Tibial artery (tissue), 4 donors: ENCODE data around the gene MINDY2.
"Not testable (repeated sequence)": the region's sequence is repeated elsewhere in the genome, so short reads cannot be mapped to it uniquely, and the experiment has no call there.

Source experiments
- DNase-seq, 2 donors: peaks; one replicate each; pipeline ENCODE4 v3.0.0-alpha.2; 2019
- H3K27ac ChIP-seq, 2 donors: fragments of 200-600 bp; sonication (generic) in 1 of 2; 1 replicate in 1 of 2; 2 replicates in 1 of 2; pipeline ENCODE4 v1.5.1; 2018 to 2019; ENCODE audit warnings: mild to moderate bottlenecking in 1 of 2
- H3K27me3 ChIP-seq, 2 donors: fragments of 200-600 bp; sonication (generic) in 1 of 2; one replicate each; pipeline versions ENCODE4 v1.5.1 to v1.6.0; 2016 to 2019
- H3K36me3 ChIP-seq, 3 donors: fragments of 200-600 bp; sonication (generic) in 2 of 3; one replicate each; pipeline ENCODE4 v1.5.1; 2016 to 2019; ENCODE audit warnings: mild to moderate bottlenecking in 2 of 3
- H3K4me1 ChIP-seq, 4 donors: fragments of 200-600 bp; sonication (generic) in 2 of 4; 1 replicate in 3 of 4; 2 replicates in 1 of 4; pipeline ENCODE4 v1.5.1; 2016 to 2019
- H3K4me3 ChIP-seq, 2 donors: fragments of 200-600 bp; sonication (generic) in 1 of 2; 1 replicate in 1 of 2; 2 replicates in 1 of 2; pipeline ENCODE4 v1.5.1; 2018 to 2019; ENCODE audit warnings: mild to moderate bottlenecking in 2 of 2
- H3K9me3 ChIP-seq, 3 donors: fragments of 200-600 bp; sonication (generic) in 1 of 3; one replicate each; pipeline ENCODE4 v1.5.1; 2016 to 2019
- CTCF ChIP-seq, 2 experiments: fragments of 200-600 bp in 1 of 2; fragments of 450-650 bp in 1 of 2; IDR thresholded peaks; one replicate each; pipeline ENCODE4 v1.5.1; 2017 to 2019; ENCODE audit warnings: antibody characterized with exemption in 2 of 2, mild to moderate bottlenecking in 1 of 2, moderate library complexity in 1 of 2
- intact Hi-C: fragments of 100-400 bp; cut with DNase I; formaldehyde crosslinking; loops from one replicate; pipeline ENCODE4 v1.15.0; 2023; ENCODE audit warnings: low total_unique reads

The MINDY2 gene

DNA sequence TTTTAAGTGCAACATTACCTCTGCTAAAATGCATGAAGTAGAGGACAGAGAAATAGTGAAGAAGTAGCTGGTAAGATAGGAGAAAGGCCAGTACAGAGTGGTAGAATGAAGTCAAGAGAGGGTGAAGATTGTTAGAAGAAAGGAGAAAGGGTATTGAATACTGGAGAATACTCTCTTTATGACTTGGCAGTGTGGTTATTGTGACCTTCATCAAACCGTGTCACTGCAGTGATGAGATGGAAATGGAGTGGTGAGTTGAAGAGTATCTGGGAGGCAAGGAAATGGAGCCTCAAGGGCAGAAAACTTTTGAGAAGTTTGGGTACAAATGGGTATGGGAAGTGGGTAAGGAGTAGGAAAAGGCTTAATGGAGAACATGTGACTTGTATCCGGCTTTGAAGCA lies 24.7 kb downstream of the MINDY2 start:
- no peak overlapping the region for H3K4me3 ChIP-seq
- H3K27ac ChIP-seq, result no peak overlapping the region
- DNase-seq, result no peak
- H3K27me3 ChIP-seq, result no peaks in the 10 kb centered on the region
- no peak for TF ChIP-seq CTCF (IDR thresholded peaks at IDR 0.05)
- H3K9me3 ChIP-seq, result no peaks in the 10 kb centered on the region
- H3K36me3 ChIP-seq, result no peaks in the 10 kb centered on the region
- H3K4me1 ChIP-seq, result peaks cover 0 to 4% (median 0%) of the 10 kb centered on the region in 4 donors
- intact Hi-C loops, result no loop called here

GRCh38 chr15:58797505-58797904 lies 26.4 kb downstream of the MINDY2 start:
- peaks cover 0 to 4% (median 0%) of the 10 kb centered on the region in 4 donors for H3K4me1 ChIP-seq
- no peaks in the 10 kb centered on the region for H3K36me3 ChIP-seq
- no peak overlapping the region for H3K27ac ChIP-seq
- H3K27me3 ChIP-seq, result no peaks in the 10 kb centered on the region
- intact Hi-C loops, result no loop called here
- no peak overlapping the region for H3K4me3 ChIP-seq
- DNase-seq, result no peak
- TF ChIP-seq CTCF (IDR thresholded peaks at IDR 0.05), result no peak
- H3K9me3 ChIP-seq, result no peaks in the 10 kb centered on the region

DNA sequence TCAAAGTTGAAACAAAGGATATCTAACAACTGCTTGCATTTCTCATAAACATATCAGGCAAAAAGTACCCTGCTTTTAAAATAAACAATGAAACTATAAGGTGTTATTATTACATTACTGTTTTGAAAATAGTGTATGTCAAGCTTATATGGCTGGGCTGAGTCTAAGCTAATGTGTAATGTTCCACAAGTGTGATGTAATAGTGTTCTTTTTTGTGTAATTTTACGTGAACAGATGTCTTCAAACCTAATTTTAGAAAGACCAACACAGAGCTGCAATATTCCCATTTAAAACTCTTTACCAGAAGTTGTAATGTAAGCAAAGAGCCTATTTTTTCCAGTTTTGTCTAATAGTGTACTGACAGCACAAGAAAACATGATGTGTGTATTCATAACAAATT lies 34.0 kb downstream of the MINDY2 start:
- no peak overlapping the region for H3K4me3 ChIP-seq
- intact Hi-C loops, result no loop called here

GRCh38 chr15:58823267-58823666 lies 52.2 kb downstream of the MINDY2 start:
- H3K27ac ChIP-seq, H3K27me3 ChIP-seq, DNase-seq, H3K9me3 ChIP-seq, H3K4me1 ChIP-seq, H3K4me3 ChIP-seq, intact Hi-C loops: not testable (repeated sequence)
- peaks cover 14 to 30% (median 24%) of the 10 kb centered on the region in 3 donors for H3K36me3 ChIP-seq

More for the DNA sequence above, 34.0 kb downstream of the MINDY2 start:
- H3K4me1 ChIP-seq, result no peaks in the 10 kb centered on the region
- no peak for TF ChIP-seq CTCF (IDR thresholded peaks at IDR 0.05)
- H3K9me3 ChIP-seq, result no peaks in the 10 kb centered on the region
- no peak for DNase-seq
- H3K36me3 ChIP-seq, result peaks cover 0 to 10% (median 10%) of the 10 kb centered on the region in 3 donors
- no peak overlapping the region for H3K27ac ChIP-seq
- H3K27me3 ChIP-seq, result no peaks in the 10 kb centered on the region

- intact Hi-C loops, result no loop called here
- H3K4me3 ChIP-seq, result no peak overlapping the region
- H3K9me3 ChIP-seq, result no peaks in the 10 kb centered on the region
Measured at GRCh38 chr15:58830556-58830955, 59.5 kb downstream of the MINDY2 start.

DNA sequence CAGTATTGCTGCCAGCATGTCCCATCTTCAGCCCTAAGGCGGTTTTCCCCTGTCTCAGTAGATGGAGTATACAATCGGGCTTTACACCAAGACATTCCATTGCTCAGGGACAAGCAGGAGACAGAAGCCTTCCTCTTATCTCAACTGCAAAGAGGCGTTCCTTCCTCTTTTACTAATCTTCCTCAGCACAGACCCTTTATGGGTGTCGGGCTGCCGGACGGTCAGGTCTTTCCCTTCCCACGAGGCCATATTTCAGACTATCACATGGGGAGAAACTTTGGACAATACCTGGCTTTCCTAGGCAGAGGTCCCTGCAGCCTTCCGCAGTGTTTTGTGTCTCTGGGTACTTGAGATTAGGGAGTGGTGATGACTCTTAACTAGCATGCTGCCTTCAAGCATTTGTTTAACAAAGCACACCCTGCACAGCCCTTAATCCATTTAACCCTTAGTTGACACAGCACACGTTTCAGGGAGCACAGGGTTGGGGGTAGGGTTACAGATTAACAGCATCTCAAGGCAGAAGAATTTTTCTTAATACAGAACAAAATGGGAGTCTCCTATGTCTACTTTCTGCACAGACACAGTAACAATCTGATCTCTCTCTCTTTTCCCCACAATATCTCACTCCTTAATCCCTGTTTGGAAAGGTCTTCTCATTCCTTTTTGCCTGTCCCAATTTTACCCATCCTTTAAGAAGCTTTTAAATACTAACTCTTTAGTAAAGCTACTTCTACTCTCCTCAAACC lies 62.8 kb downstream of the MINDY2 start:
- peaks cover 7 to 29% (median 14%) of the 10 kb centered on the region in 3 donors for H3K36me3 ChIP-seq
- H3K4me3 ChIP-seq, intact Hi-C loops: not testable (repeated sequence)

More at GRCh38 chr15:58830556-58830955, 59.5 kb downstream of the MINDY2 start:
- no peak for TF ChIP-seq CTCF (IDR thresholded peaks at IDR 0.05)
- Histone ChIP-seq H3K4me1 (no peaks in the 10 kb centered on the region), H3K36me3 (peaks cover 15 to 35% (median 25%) of the 10 kb centered on the region in 3 donors), H3K27ac (no peak overlapping the region), H3K27me3 (no peaks in the 10 kb centered on the region)
- DNase-seq, result no peak

More for the DNA sequence above, 62.8 kb downstream of the MINDY2 start:
- H3K9me3 ChIP-seq, H3K27ac ChIP-seq, DNase-seq, H3K4me1 ChIP-seq, H3K27me3 ChIP-seq: not testable (repeated sequence)
